CD14-positive monocyte (primary cell): ENCODE measurements around the gene TRIM9. TPM values are rescaled to one million over a fixed set of nuclear protein-coding genes. Genes with fewer than 3 reads are reported as not detected.

ENCODE experiments used
- DNase-seq, 3 donors: peaks; one replicate each; pipeline ENCODE4 v3.0.0-alpha.2; 2011 to 2022
- H2AFZ ChIP-seq: 2 replicates; pipeline ENCODE4 v1.6.0; 2012; ENCODE audit warnings: mild to moderate bottlenecking, low read depth, low read length, inconsistent platforms; ENCODE audit not compliant: insufficient read depth, poor library complexity, severe bottlenecking
- H3K27ac ChIP-seq, 2 donors: 1 replicate in 1 of 2; 2 replicates in 1 of 2; pipeline ENCODE4 v1.5.1; 2012 to 2013; ENCODE audit warnings: low read length in 2 of 2, control low read depth in 1 of 2, inconsistent platforms in 1 of 2, low read depth in 1 of 2, mild to moderate bottlenecking in 1 of 2
- H3K27me3 ChIP-seq, 2 donors: one replicate each; pipeline versions ENCODE4 v1.6.0 to v1.6.1; 2011 to 2013; ENCODE audit warnings: low read length in 2 of 2; ENCODE audit not compliant: control insufficient read depth in 2 of 2, insufficient read depth in 2 of 2
- H3K36me3 ChIP-seq, 2 donors: replicated peaks in 1 of 2; 1 replicate in 1 of 2; 2 replicates in 1 of 2; pipeline versions ENCODE4 v1.5.1 to v1.6.1; 2012 to 2013; ENCODE audit warnings: low read length in 2 of 2, control low read depth in 1 of 2, inconsistent platforms in 1 of 2, mild to moderate bottlenecking in 1 of 2; ENCODE audit not compliant: insufficient read depth in 2 of 2, control insufficient read depth in 1 of 2
- H3K4me1 ChIP-seq, 2 donors: 1 replicate in 1 of 2; 2 replicates in 1 of 2; pipeline versions ENCODE4 v1.5.1 to v1.6.1; 2012 to 2013; ENCODE audit warnings: low read length in 2 of 2, control low read depth in 1 of 2, inconsistent platforms in 1 of 2, mild to moderate bottlenecking in 1 of 2, moderate library complexity in 1 of 2; ENCODE audit not compliant: insufficient read depth in 2 of 2, control insufficient read depth in 1 of 2
- H3K4me2 ChIP-seq: replicated peaks from 2 replicates; pipeline ENCODE3; 2012; ENCODE audit warnings: low read length, moderate library complexity, mild to moderate bottlenecking; ENCODE audit not compliant: poor library complexity, severe bottlenecking; ENCODE audit errors: extremely low read depth
- H3K4me3 ChIP-seq, 3 experiments: fragments of 200-600 bp in 1 of 3; sonication (generic) in 1 of 3; replicated peaks in 1 of 3; 1 replicate in 2 of 3; 2 replicates in 1 of 3; pipeline ENCODE4 v1.5.1; 2011 to 2013; ENCODE audit warnings: low read length in 3 of 3, mild to moderate bottlenecking in 3 of 3, control low read depth in 2 of 3, low read depth in 2 of 3, inconsistent platforms in 1 of 3, moderate library complexity in 1 of 3
- H3K79me2 ChIP-seq: 2 replicates; pipeline ENCODE4 v1.6.0; 2012; ENCODE audit warnings: mild to moderate bottlenecking, control low read depth, inconsistent platforms, low read length, moderate library complexity; ENCODE audit not compliant: insufficient read depth
- H3K9ac ChIP-seq: 2 replicates; pipeline ENCODE4 v1.6.0; 2017; ENCODE audit warnings: low read length, mild to moderate bottlenecking; ENCODE audit not compliant: insufficient read depth, poor library complexity, severe bottlenecking
- H3K9me3 ChIP-seq, 2 donors: replicated peaks in 1 of 2; 1 replicate in 1 of 2; 2 replicates in 1 of 2; pipeline versions ENCODE4 v1.5.1 to v1.6.1; 2012 to 2013; ENCODE audit warnings: low read length in 2 of 2, control low read depth in 1 of 2; ENCODE audit not compliant: control insufficient read depth in 1 of 2, insufficient read depth in 1 of 2
- H4K20me1 ChIP-seq: 2 replicates; pipeline ENCODE4 v1.6.0; 2012; ENCODE audit warnings: mild to moderate bottlenecking, low read length, control low read depth, moderate library complexity; ENCODE audit not compliant: insufficient read depth
- H3K27ac Mint-ChIP-seq, 7 donors: one replicate each; pipeline ENCODE4 v1.8.0; 2020; ENCODE audit warnings: mild to moderate bottlenecking in 7 of 7, mixed read lengths in 7 of 7, moderate library complexity in 6 of 7, inconsistent platforms in 2 of 7
- H3K27me3 Mint-ChIP-seq, 3 donors: one replicate each; pipeline ENCODE4 v1.8.0; 2021 to 2022; ENCODE audit warnings: low read depth in 3 of 3, mild to moderate bottlenecking in 3 of 3, mixed read lengths in 3 of 3, moderate library complexity in 3 of 3, inconsistent platforms in 1 of 3
- H3K36me3 Mint-ChIP-seq, 2 donors: one replicate each; pipeline ENCODE4 v1.8.0; 2020; ENCODE audit warnings: mixed read lengths in 2 of 2, inconsistent platforms in 1 of 2, mild to moderate bottlenecking in 1 of 2
- H3K4me1 Mint-ChIP-seq: one replicate; pipeline ENCODE4 v1.8.0; 2020; ENCODE audit warnings: mild to moderate bottlenecking, mixed read lengths
- H3K4me3 Mint-ChIP-seq, 2 donors: one replicate each; pipeline ENCODE4 v1.8.0; 2020; ENCODE audit warnings: mild to moderate bottlenecking in 2 of 2, mixed read lengths in 2 of 2, moderate library complexity in 1 of 2
- H3K9me3 Mint-ChIP-seq, 7 donors: one replicate each; pipeline ENCODE4 v1.8.0; 2020 to 2022; ENCODE audit warnings: mixed read lengths in 7 of 7, mild to moderate bottlenecking in 6 of 7, moderate library complexity in 6 of 7, inconsistent platforms in 2 of 7
- WGBS: methylation state at CpG from one replicate; pipeline ENCODE4 v1.1.5; 2013; ENCODE audit warnings: missing lambda C conversion rate; ENCODE audit not compliant: insufficient coverage; 5-methylcytosine and 5-hydroxymethylcytosine counted together
- intact Hi-C, 2 donors: fragments of 100-400 bp; cut with micrococcal nuclease; formaldehyde crosslinking; loops; one replicate each; pipeline versions ENCODE4 v1.15.0 to v1.15.1; 2023
- polyA plus RNA-seq, 3 donors: library from polyadenylated mRNA; depleted of rRNA in 1 of 3; unstranded in 2 of 3; stranded (reverse) in 1 of 3; fragments of 300-500 nt in 2 of 3; fragments of >200 nt in 1 of 3; fragmentation: Illumina TruSeq in 2 of 3; gene quantifications; 1 replicate in 2 of 3; 2 replicates in 1 of 3; pipeline ENCODE4 v1.2.3, GENCODE V29; 2012 to 2021
- TF ChIP-seq, protein P1 (sequence below): fragments of 200-600 bp; IDR thresholded peaks from one replicate; pipeline ENCODE4 v1.8.0; 2022; ENCODE audit warnings: antibody characterized with exemption, mild to moderate bottlenecking

TRIM9 gene
- polyA plus RNA-seq, 3 donors: 0.01 TPM; not detected in 2

DNA sequence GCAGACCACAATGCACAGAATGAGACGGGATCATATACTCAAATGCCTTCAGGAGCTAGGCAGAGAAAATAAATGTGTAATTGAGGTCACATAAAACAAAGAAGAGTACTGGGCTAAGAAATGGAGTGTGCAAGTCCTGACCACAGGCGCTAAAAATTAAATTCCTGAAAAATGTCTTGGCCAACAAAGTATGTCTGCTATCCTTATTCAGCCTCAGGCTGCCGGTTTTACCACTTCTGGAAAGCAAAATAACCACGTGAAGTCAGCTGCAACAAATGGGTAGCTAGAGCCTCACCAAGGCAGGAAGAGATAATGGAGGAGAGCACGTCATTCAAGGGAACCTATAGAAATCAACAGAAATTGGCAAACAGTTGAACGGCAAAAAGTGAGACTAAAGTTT is 153.8 kb downstream of the TRIM9 start:
- H4K20me1 ChIP-seq: peaks cover 3% of the 10 kb centered on the region
- H3K4me1 ChIP-seq: peaks cover 64 to 71% of the 10 kb centered on the region in 2 donors
- no peaks in the 10 kb centered on the region for H3K27me3 ChIP-seq
- WGBS: 54% methylated on average over 6 of the region's 6 CpGs
- H3K27ac Mint-ChIP-seq: peak overlapping the region in 4 of 7 donors; percentile 0 to 79 (median 49)
- H3K4me2 ChIP-seq: peak overlapping the region; percentile 22
- H3K9ac ChIP-seq: no peak overlapping the region
- peaks cover 74% of the 10 kb centered on the region for H3K79me2 ChIP-seq
- no peaks in the 10 kb centered on the region for H3K9me3 ChIP-seq
- peaks cover 8 to 9% of the 10 kb centered on the region in 2 donors for H3K36me3 ChIP-seq
- H3K4me1 Mint-ChIP-seq: peaks cover 64% of the 10 kb centered on the region
- H3K4me3 ChIP-seq: no peak overlapping the region
- TF ChIP-seq, protein P1, sequence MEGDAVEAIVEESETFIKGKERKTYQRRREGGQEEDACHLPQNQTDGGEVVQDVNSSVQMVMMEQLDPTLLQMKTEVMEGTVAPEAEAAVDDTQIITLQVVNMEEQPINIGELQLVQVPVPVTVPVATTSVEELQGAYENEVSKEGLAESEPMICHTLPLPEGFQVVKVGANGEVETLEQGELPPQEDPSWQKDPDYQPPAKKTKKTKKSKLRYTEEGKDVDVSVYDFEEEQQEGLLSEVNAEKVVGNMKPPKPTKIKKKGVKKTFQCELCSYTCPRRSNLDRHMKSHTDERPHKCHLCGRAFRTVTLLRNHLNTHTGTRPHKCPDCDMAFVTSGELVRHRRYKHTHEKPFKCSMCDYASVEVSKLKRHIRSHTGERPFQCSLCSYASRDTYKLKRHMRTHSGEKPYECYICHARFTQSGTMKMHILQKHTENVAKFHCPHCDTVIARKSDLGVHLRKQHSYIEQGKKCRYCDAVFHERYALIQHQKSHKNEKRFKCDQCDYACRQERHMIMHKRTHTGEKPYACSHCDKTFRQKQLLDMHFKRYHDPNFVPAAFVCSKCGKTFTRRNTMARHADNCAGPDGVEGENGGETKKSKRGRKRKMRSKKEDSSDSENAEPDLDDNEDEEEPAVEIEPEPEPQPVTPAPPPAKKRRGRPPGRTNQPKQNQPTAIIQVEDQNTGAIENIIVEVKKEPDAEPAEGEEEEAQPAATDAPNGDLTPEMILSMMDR: no peak
- DNase-seq: no peak
- peaks cover 16 to 26% of the 10 kb centered on the region in 2 donors for H3K36me3 Mint-ChIP-seq
- peaks cover 0 to 2% (median 0%) of the 10 kb centered on the region in 7 donors for H3K9me3 Mint-ChIP-seq
- intact Hi-C loops: no loop called here
- no peak overlapping the region for H2AFZ ChIP-seq
- H3K4me3 Mint-ChIP-seq: peak overlapping the region in 1 of 2 donors; percentile 40
- H3K27ac ChIP-seq: no peak overlapping the region
- H3K27me3 Mint-ChIP-seq: no peaks in the 10 kb centered on the region

DNA sequence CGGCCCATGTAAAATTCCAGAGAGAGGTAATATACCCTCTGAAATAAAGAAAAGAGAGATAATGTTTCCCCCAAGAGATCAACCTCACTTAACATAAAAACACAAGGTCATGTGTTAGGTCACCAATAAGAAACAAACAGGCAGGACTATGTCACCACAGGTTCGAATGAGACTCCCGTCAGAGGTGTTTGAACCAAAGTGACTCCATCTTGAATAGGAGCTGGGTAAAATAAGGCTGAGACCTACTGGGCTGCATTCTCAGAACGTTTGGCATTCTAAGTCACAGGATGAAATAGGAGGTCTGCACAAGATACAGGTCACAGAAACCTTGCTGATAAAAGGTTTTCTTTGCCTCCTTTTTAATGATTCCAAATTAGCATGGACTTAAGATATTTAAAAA is 157.1 kb downstream of the TRIM9 start:
- Histone ChIP-seq H3K9me3 (no peaks in the 10 kb centered on the region), H3K27me3 (no peaks in the 10 kb centered on the region), H2AFZ (no peak overlapping the region), H3K4me2 (peak overlapping the region; percentile 61), H3K79me2 (peaks cover 85% of the 10 kb centered on the region), H4K20me1 (peaks cover 3% of the 10 kb centered on the region), H3K4me3 (peak overlapping the region in 1 of 3 experiments; percentile 58), H3K27ac (peak overlapping the region; percentile 66 to 86), H3K4me1 (peaks cover 66 to 71% of the 10 kb centered on the region in 2 donors), H3K9ac (peak overlapping the region; percentile 38), H3K36me3 (peaks cover 32 to 41% of the 10 kb centered on the region in 2 donors)
- H3K9me3 Mint-ChIP-seq: peaks cover 0 to 2% (median 0%) of the 10 kb centered on the region in 7 donors
- H3K36me3 Mint-ChIP-seq: peaks cover 39 to 60% of the 10 kb centered on the region in 2 donors
- peak overlapping the region; percentile 90 to 98 (median 94) for H3K27ac Mint-ChIP-seq
- H3K27me3 Mint-ChIP-seq: no peaks in the 10 kb centered on the region
- peaks cover 69% of the 10 kb centered on the region for H3K4me1 Mint-ChIP-seq
- intact Hi-C loops: no loop called here
- no peak for DNase-seq
- H3K4me3 Mint-ChIP-seq: peak overlapping the region in 1 of 2 donors; percentile 65
- WGBS: 24% methylated on average over 2 of the region's 4 CpGs
- TF ChIP-seq, protein P1: no peak
